ENCODE data around the gene TXNDC16. TPM values are rescaled to one million over a fixed set of nuclear protein-coding genes. Genes with fewer than 3 reads are reported as not detected.

Gene TXNDC16
- total RNA-seq, 2 experiments from 2014 or later = 21.6 to 26.5 TPM

GRCh38 chr14:52443506-52443905, 108.8 kb downstream of the TXNDC16 start:
- TF ChIP-seq, protein P1, sequence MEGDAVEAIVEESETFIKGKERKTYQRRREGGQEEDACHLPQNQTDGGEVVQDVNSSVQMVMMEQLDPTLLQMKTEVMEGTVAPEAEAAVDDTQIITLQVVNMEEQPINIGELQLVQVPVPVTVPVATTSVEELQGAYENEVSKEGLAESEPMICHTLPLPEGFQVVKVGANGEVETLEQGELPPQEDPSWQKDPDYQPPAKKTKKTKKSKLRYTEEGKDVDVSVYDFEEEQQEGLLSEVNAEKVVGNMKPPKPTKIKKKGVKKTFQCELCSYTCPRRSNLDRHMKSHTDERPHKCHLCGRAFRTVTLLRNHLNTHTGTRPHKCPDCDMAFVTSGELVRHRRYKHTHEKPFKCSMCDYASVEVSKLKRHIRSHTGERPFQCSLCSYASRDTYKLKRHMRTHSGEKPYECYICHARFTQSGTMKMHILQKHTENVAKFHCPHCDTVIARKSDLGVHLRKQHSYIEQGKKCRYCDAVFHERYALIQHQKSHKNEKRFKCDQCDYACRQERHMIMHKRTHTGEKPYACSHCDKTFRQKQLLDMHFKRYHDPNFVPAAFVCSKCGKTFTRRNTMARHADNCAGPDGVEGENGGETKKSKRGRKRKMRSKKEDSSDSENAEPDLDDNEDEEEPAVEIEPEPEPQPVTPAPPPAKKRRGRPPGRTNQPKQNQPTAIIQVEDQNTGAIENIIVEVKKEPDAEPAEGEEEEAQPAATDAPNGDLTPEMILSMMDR (conservative IDR thresholded peaks at IDR 0.05; ENCODE audit: low read length) = no peak
- TF ChIP-seq EZH2phosphoT487 (IDR thresholded peaks at IDR 0.05; ENCODE audit: borderline replicate concordance, low read depth, low read length) = no peak

DNA sequence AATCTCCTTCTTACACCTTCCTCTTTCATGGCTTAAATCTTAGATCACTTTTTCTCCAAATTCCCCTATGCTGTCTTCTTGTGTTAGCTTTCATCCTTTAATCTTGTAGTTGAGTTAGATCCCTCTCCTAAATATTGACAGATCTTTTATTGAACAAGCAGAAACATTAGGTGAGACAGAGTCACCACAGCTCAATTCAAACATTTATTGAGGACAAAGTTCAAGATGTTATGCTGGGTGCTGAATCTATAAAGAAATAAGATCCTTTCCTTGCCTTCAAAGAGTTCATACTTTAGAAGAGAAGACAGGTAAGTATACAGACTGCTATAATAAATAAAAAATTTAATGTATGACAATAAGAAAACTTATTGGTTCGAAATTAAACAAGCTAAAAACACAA, 109.7 kb downstream of the TXNDC16 start:
- Histone ChIP-seq H3K36me3 (ENCODE audit: insufficient read depth, low read length) (peaks cover 44% of the 10 kb centered on the region), H3K9me3 (ENCODE audit: low read length) (no peaks in the 10 kb centered on the region), H4K20me1 (ENCODE audit: insufficient read depth, low read length) (no peaks in the 10 kb centered on the region), H3K4me3 (ENCODE audit: low read depth, low read length, poor library complexity, severe bottlenecking) (no peak overlapping the region), H3K4me2 (ENCODE audit: low read length) (no peak overlapping the region), H3K79me2 (ENCODE audit: insufficient read depth, low read depth, low read length) (no peaks in the 10 kb centered on the region), H3K27ac (ENCODE audit: low read depth, low read length, poor library complexity, severe bottlenecking) (no peak overlapping the region), H3K9me2 (ENCODE audit: insufficient read depth, low read length) (no peaks in the 10 kb centered on the region), H3K4me1 (ENCODE audit: insufficient read depth, low read length, poor library complexity, severe bottlenecking) (no peaks in the 10 kb centered on the region), H2AFZ (ENCODE audit: low read length) (no peak overlapping the region)
- BruUV-seq (replicated peaks) = no TSS peak
- ChIA-PET CTCF (ENCODE audit: unreplicated experiment) (no interaction called here), POLR2A (interaction anchor here (0.6 kb wide), 1 partner anchor 143 kb away, joined by 3 read pairs; no protein-coding TSS in a partner anchor)
- TF ChIP-seq, protein P1 (conservative IDR thresholded peaks at IDR 0.05; ENCODE audit: low read length) = no peak
- TF ChIP-seq EZH2phosphoT487 (IDR thresholded peaks at IDR 0.05; ENCODE audit: borderline replicate concordance, low read depth, low read length) = no peak
- intact Hi-C loops (cut with micrococcal nuclease; ENCODE audit: unreplicated experiment) = no loop called here
- no peak for DNase-seq (ENCODE audit: low spot score)

More at GRCh38 chr14:52443506-52443905, 108.8 kb downstream of the TXNDC16 start:
- Histone ChIP-seq H3K27ac (ENCODE audit: low read depth, low read length, poor library complexity, severe bottlenecking) (no peak overlapping the region), H3K9me3 (ENCODE audit: low read length) (0 out of 2 replicates have a peak, but pooled peaks cover 3% of the 10 kb centered on the region), H3K9me2 (ENCODE audit: insufficient read depth, low read length) (no peaks in the 10 kb centered on the region), H4K20me1 (ENCODE audit: insufficient read depth, low read length) (no peaks in the 10 kb centered on the region), H3K79me2 (ENCODE audit: insufficient read depth, low read depth, low read length) (no peaks in the 10 kb centered on the region), H3K4me1 (ENCODE audit: insufficient read depth, low read length, poor library complexity, severe bottlenecking) (no peaks in the 10 kb centered on the region), H3K4me3 (ENCODE audit: low read depth, low read length, poor library complexity, severe bottlenecking) (no peak overlapping the region), H2AFZ (ENCODE audit: low read length) (no peak overlapping the region), H3K4me2 (ENCODE audit: low read length) (no peak overlapping the region), H3K36me3 (ENCODE audit: insufficient read depth, low read length) (peaks cover 42% of the 10 kb centered on the region)
- CTCF ChIA-PET (ENCODE audit: unreplicated experiment) = no interaction called here
- DNase-seq (ENCODE audit: low spot score) = no peak
- POLR2A ChIA-PET = interaction anchor here (0.8 kb wide), 1 partner anchor 17 kb away, joined by 5 read pairs; no protein-coding TSS in a partner anchor
- intact Hi-C loops (cut with micrococcal nuclease; ENCODE audit: unreplicated experiment) = no loop called here
- no TSS peak for BruUV-seq (replicated peaks)

GRCh38 chr14:52442166-52442565, 110.1 kb downstream of the TXNDC16 start:
- BruUV-seq (replicated peaks) = no TSS peak
- Histone ChIP-seq H3K9me3 (ENCODE audit: low read length) (no peaks in the 10 kb centered on the region), H3K27ac (ENCODE audit: low read depth, low read length, poor library complexity, severe bottlenecking) (no peak overlapping the region), H3K4me3 (ENCODE audit: low read depth, low read length, poor library complexity, severe bottlenecking) (no peak overlapping the region), H3K4me1 (ENCODE audit: insufficient read depth, low read length, poor library complexity, severe bottlenecking) (no peaks in the 10 kb centered on the region), H3K4me2 (ENCODE audit: low read length) (no peak overlapping the region), H3K9me2 (ENCODE audit: insufficient read depth, low read length) (no peaks in the 10 kb centered on the region), H4K20me1 (ENCODE audit: insufficient read depth, low read length) (no peaks in the 10 kb centered on the region), H3K36me3 (ENCODE audit: insufficient read depth, low read length) (peaks cover 40% of the 10 kb centered on the region), H2AFZ (ENCODE audit: low read length) (no peak overlapping the region), H3K79me2 (ENCODE audit: insufficient read depth, low read depth, low read length) (no peaks in the 10 kb centered on the region)
- intact Hi-C loops (cut with micrococcal nuclease; ENCODE audit: unreplicated experiment) = no loop called here
- CTCF ChIA-PET (ENCODE audit: unreplicated experiment) = no interaction called here
- POLR2A ChIA-PET = interaction anchor here (0.6 kb wide), 1 partner anchor 142 kb away, joined by 3 read pairs; no protein-coding TSS in a partner anchor
- no peak for TF ChIP-seq EZH2phosphoT487 (IDR thresholded peaks at IDR 0.05; ENCODE audit: borderline replicate concordance, low read depth, low read length)
- TF ChIP-seq, protein P1 (conservative IDR thresholded peaks at IDR 0.05; ENCODE audit: low read length) = no peak
- DNase-seq (ENCODE audit: low spot score) = no peak

Measured in OCI-LY7 (cell line).